ENCODE results near the gene HOXC4.

HOXC4 gene

GRCh38 chr12:54010053-54010971 lies 43.3 kb upstream of the HOXC4 start:
- peaks cover 16% of the 10 kb centered on the region for H3K4me1 ChIP-seq (ENCODE audit: control insufficient read depth, insufficient read depth, low read length)
- no peak overlapping the region for H3K4me3 ChIP-seq (ENCODE audit: low read length in 2 of 2)
- H3K27ac ChIP-seq (ENCODE audit: low read length), result no peak overlapping the region
- H3K9me3 ChIP-seq (ENCODE audit: control insufficient read depth in 2 of 2, low read length in 2 of 2), result no peaks in the 10 kb centered on the region
- H3K27me3 ChIP-seq (ENCODE audit: control insufficient read depth in 1 of 2, insufficient read depth in 2 of 2, low read length in 2 of 2), result peaks cover 84 to 95% of the 10 kb centered on the region in 2 donors
- no peaks in the 10 kb centered on the region for H3K36me3 ChIP-seq (ENCODE audit: control insufficient read depth in 2 of 2, insufficient read depth in 2 of 2, low read length in 2 of 2)
- no peak overlapping the region for H3K9ac ChIP-seq (ENCODE audit: low read length in 2 of 2)

GRCh38 chr12:54010972-54011664 lies 42.5 kb upstream of the HOXC4 start:
- Histone ChIP-seq H3K27me3 (ENCODE audit: control insufficient read depth in 1 of 2, insufficient read depth in 2 of 2, low read length in 2 of 2) (peaks cover 85 to 95% of the 10 kb centered on the region in 2 donors), H3K9ac (ENCODE audit: low read length in 2 of 2) (no peak overlapping the region), H3K36me3 (ENCODE audit: control insufficient read depth in 2 of 2, insufficient read depth in 2 of 2, low read length in 2 of 2) (no peaks in the 10 kb centered on the region), H3K27ac (ENCODE audit: low read length) (no peak overlapping the region), H3K4me1 (ENCODE audit: control insufficient read depth, insufficient read depth, low read length) (peaks cover 14% of the 10 kb centered on the region), H3K4me3 (ENCODE audit: low read length in 2 of 2) (no peak overlapping the region), H3K9me3 (ENCODE audit: control insufficient read depth in 2 of 2, low read length in 2 of 2) (no peaks in the 10 kb centered on the region)

- no peaks in the 10 kb centered on the region for H3K9me3 ChIP-seq (ENCODE audit: control insufficient read depth in 2 of 2, low read length in 2 of 2)
- no peak overlapping the region for H3K27ac ChIP-seq (ENCODE audit: low read length)
- peaks cover 80 to 90% of the 10 kb centered on the region in 2 donors for H3K27me3 ChIP-seq (ENCODE audit: control insufficient read depth in 1 of 2, insufficient read depth in 2 of 2, low read length in 2 of 2)
- H3K36me3 ChIP-seq (ENCODE audit: control insufficient read depth in 2 of 2, insufficient read depth in 2 of 2, low read length in 2 of 2), result no peaks in the 10 kb centered on the region
- no peak overlapping the region for H3K9ac ChIP-seq (ENCODE audit: low read length in 2 of 2)
- no peak overlapping the region for H3K4me3 ChIP-seq (ENCODE audit: low read length in 2 of 2)
- peaks cover 11% of the 10 kb centered on the region for H3K4me1 ChIP-seq (ENCODE audit: control insufficient read depth, insufficient read depth, low read length)
Observed at GRCh38 chr12:54011665-54012532, 41.7 kb upstream of the HOXC4 start.

- Histone ChIP-seq H3K27me3 (ENCODE audit: control insufficient read depth in 1 of 2, insufficient read depth in 2 of 2, low read length in 2 of 2) (peaks cover 76 to 87% of the 10 kb centered on the region in 2 donors), H3K9ac (ENCODE audit: low read length in 2 of 2) (no peak overlapping the region), H3K36me3 (ENCODE audit: control insufficient read depth in 2 of 2, insufficient read depth in 2 of 2, low read length in 2 of 2) (no peaks in the 10 kb centered on the region), H3K27ac (ENCODE audit: low read length) (no peak overlapping the region), H3K9me3 (ENCODE audit: control insufficient read depth in 2 of 2, low read length in 2 of 2) (no peaks in the 10 kb centered on the region), H3K4me1 (ENCODE audit: control insufficient read depth, insufficient read depth, low read length) (peaks cover 13% of the 10 kb centered on the region), H3K4me3 (ENCODE audit: low read length in 2 of 2) (no peak overlapping the region)
Observed at GRCh38 chr12:54012631-54013409, 40.8 kb upstream of the HOXC4 start.

GRCh38 chr12:54014377-54015017 lies 39.1 kb upstream of the HOXC4 start:
- no peak overlapping the region for H3K9ac ChIP-seq (ENCODE audit: low read length in 2 of 2)
- peak overlapping the region in 1 of 2 donors; percentile 29 for H3K4me3 ChIP-seq (ENCODE audit: low read length in 2 of 2)
- H3K27ac ChIP-seq (ENCODE audit: low read length), result no peak overlapping the region
- H3K9me3 ChIP-seq (ENCODE audit: control insufficient read depth in 2 of 2, low read length in 2 of 2), result no peaks in the 10 kb centered on the region
- H3K36me3 ChIP-seq (ENCODE audit: control insufficient read depth in 2 of 2, insufficient read depth in 2 of 2, low read length in 2 of 2), result no peaks in the 10 kb centered on the region
- peaks cover 17% of the 10 kb centered on the region for H3K4me1 ChIP-seq (ENCODE audit: control insufficient read depth, insufficient read depth, low read length)
- H3K27me3 ChIP-seq (ENCODE audit: control insufficient read depth in 1 of 2, insufficient read depth in 2 of 2, low read length in 2 of 2), result peaks cover 75 to 88% of the 10 kb centered on the region in 2 donors

GRCh38 chr12:54015018-54015931 lies 38.4 kb upstream of the HOXC4 start:
- no peaks in the 10 kb centered on the region for H3K9me3 ChIP-seq (ENCODE audit: control insufficient read depth in 2 of 2, low read length in 2 of 2)
- peaks cover 74 to 88% of the 10 kb centered on the region in 2 donors for H3K27me3 ChIP-seq (ENCODE audit: control insufficient read depth in 1 of 2, insufficient read depth in 2 of 2, low read length in 2 of 2)
- H3K4me3 ChIP-seq (ENCODE audit: low read length in 2 of 2), result no peak overlapping the region
- H3K36me3 ChIP-seq (ENCODE audit: control insufficient read depth in 2 of 2, insufficient read depth in 2 of 2, low read length in 2 of 2), result no peaks in the 10 kb centered on the region
- H3K9ac ChIP-seq (ENCODE audit: low read length in 2 of 2), result no peak overlapping the region
- no peak overlapping the region for H3K27ac ChIP-seq (ENCODE audit: low read length)
- peaks cover 15% of the 10 kb centered on the region for H3K4me1 ChIP-seq (ENCODE audit: control insufficient read depth, insufficient read depth, low read length)

GRCh38 chr12:54016051-54016450 lies 37.6 kb upstream of the HOXC4 start:
- Histone ChIP-seq H3K27ac (ENCODE audit: low read length) (no peak overlapping the region), H3K27me3 (ENCODE audit: control insufficient read depth in 1 of 2, insufficient read depth in 2 of 2, low read length in 2 of 2) (peaks cover 74 to 88% of the 10 kb centered on the region in 2 donors), H3K4me3 (ENCODE audit: low read length in 2 of 2) (no peak overlapping the region), H3K9ac (ENCODE audit: low read length in 2 of 2) (no peak overlapping the region), H3K9me3 (ENCODE audit: control insufficient read depth in 2 of 2, low read length in 2 of 2) (no peaks in the 10 kb centered on the region), H3K4me1 (ENCODE audit: control insufficient read depth, insufficient read depth, low read length) (peaks cover 15% of the 10 kb centered on the region), H3K36me3 (ENCODE audit: control insufficient read depth in 2 of 2, insufficient read depth in 2 of 2, low read length in 2 of 2) (no peaks in the 10 kb centered on the region)

- H3K4me3 ChIP-seq (ENCODE audit: low read length in 2 of 2), result no peak overlapping the region
Observed at GRCh38 chr12:54016478-54016964, 37.1 kb upstream of the HOXC4 start.

More at GRCh38 chr12:54016478-54016964, 37.1 kb upstream of the HOXC4 start:
- Histone ChIP-seq H3K36me3 (ENCODE audit: control insufficient read depth in 2 of 2, insufficient read depth in 2 of 2, low read length in 2 of 2) (no peaks in the 10 kb centered on the region), H3K4me1 (ENCODE audit: control insufficient read depth, insufficient read depth, low read length) (peaks cover 14% of the 10 kb centered on the region), H3K9ac (ENCODE audit: low read length in 2 of 2) (no peak overlapping the region), H3K27me3 (ENCODE audit: control insufficient read depth in 1 of 2, insufficient read depth in 2 of 2, low read length in 2 of 2) (peaks cover 75 to 88% of the 10 kb centered on the region in 2 donors), H3K9me3 (ENCODE audit: control insufficient read depth in 2 of 2, low read length in 2 of 2) (no peaks in the 10 kb centered on the region), H3K27ac (ENCODE audit: low read length) (no peak overlapping the region)

Measured in stomach smooth muscle (tissue), 2 donors.